ENCODE measurements around the gene HSPA12B. TPM values are rescaled to one million over a fixed set of nuclear protein-coding genes. Genes with fewer than 3 reads are reported as not detected.
A peak's percentile ranks its signal among the peaks of the same experiment; 100 is the strongest.

HSPA12B gene
- total RNA-seq, 2 experiments from 2014 or later: 0.08 TPM; not detected in 1

DNA sequence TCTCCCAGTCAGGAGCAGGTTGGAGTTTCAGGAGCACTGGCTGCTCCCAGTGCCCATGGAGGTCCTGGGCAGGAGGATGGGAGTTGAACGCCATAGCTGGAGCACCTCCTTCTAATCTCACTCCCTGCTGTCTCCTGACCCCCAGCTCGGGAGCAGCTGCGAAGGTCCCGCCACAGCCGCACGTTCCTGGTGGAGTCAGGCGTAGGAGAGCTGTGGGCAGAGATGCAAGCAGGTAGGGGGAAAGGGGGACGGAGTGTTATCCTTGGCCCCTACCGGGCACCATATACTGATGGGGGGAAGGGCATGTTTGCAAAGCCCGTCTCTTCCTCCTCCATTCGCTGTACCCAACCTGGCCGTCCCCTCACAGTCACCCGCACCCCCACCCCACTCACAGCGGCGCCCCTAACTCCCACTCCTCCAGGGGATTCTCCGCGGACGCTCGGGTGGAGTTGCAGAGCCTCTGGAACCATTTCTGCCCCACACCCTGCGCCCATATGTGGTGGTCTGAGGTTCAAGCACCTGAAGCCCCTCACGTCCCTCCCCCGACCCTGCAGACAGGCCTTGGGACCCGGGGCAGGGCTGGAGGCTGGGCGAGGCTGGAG is 16.7 kb downstream of the HSPA12B start:
- Histone ChIP-seq H3K27me3 (ENCODE audit: control insufficient read depth in 1 of 2, insufficient read depth in 2 of 2, low read length in 2 of 2) (peaks cover 3 to 19% of the 10 kb centered on the region in 2 experiments), H3K9me3 (ENCODE audit: control insufficient read depth in 1 of 2, insufficient read depth in 1 of 2, low read length in 2 of 2) (no peaks in the 10 kb centered on the region), H3K36me3 (ENCODE audit: insufficient read depth, low read length) (no peaks in the 10 kb centered on the region), H3K4me3 (ENCODE audit: low read length) (no peak overlapping the region), H3K4me1 (ENCODE audit: insufficient read depth, low read length) (peaks cover 23% of the 10 kb centered on the region), H3K27ac (ENCODE audit: low read depth in 1 of 2, low read length in 2 of 2) (no peak overlapping the region)
- peaks cover 25% of the 10 kb centered on the region for H3K4me1 Mint-ChIP-seq (ENCODE audit: low read depth)
- ChIA-PET POLR2A (no interaction called here), CTCF (no interaction called here)
- ATAC-seq (ENCODE audit: poor library complexity): no peak
- H3K27me3 Mint-ChIP-seq: peaks cover 6% of the 10 kb centered on the region
- H3K36me3 Mint-ChIP-seq (ENCODE audit: low read depth): peaks cover 3% of the 10 kb centered on the region
- no peak overlapping the region for H3K4me3 Mint-ChIP-seq
- no peak overlapping the region for H3K27ac Mint-ChIP-seq
- TF ChIP-seq, protein P1, sequence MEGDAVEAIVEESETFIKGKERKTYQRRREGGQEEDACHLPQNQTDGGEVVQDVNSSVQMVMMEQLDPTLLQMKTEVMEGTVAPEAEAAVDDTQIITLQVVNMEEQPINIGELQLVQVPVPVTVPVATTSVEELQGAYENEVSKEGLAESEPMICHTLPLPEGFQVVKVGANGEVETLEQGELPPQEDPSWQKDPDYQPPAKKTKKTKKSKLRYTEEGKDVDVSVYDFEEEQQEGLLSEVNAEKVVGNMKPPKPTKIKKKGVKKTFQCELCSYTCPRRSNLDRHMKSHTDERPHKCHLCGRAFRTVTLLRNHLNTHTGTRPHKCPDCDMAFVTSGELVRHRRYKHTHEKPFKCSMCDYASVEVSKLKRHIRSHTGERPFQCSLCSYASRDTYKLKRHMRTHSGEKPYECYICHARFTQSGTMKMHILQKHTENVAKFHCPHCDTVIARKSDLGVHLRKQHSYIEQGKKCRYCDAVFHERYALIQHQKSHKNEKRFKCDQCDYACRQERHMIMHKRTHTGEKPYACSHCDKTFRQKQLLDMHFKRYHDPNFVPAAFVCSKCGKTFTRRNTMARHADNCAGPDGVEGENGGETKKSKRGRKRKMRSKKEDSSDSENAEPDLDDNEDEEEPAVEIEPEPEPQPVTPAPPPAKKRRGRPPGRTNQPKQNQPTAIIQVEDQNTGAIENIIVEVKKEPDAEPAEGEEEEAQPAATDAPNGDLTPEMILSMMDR (IDR thresholded peaks at IDR 0.05): no peak
- intact Hi-C loops (cut with DNase I, micrococcal nuclease): no loop called here
- no peak for DNase-seq
- H3K9me3 Mint-ChIP-seq: no peaks in the 10 kb centered on the region

DNA sequence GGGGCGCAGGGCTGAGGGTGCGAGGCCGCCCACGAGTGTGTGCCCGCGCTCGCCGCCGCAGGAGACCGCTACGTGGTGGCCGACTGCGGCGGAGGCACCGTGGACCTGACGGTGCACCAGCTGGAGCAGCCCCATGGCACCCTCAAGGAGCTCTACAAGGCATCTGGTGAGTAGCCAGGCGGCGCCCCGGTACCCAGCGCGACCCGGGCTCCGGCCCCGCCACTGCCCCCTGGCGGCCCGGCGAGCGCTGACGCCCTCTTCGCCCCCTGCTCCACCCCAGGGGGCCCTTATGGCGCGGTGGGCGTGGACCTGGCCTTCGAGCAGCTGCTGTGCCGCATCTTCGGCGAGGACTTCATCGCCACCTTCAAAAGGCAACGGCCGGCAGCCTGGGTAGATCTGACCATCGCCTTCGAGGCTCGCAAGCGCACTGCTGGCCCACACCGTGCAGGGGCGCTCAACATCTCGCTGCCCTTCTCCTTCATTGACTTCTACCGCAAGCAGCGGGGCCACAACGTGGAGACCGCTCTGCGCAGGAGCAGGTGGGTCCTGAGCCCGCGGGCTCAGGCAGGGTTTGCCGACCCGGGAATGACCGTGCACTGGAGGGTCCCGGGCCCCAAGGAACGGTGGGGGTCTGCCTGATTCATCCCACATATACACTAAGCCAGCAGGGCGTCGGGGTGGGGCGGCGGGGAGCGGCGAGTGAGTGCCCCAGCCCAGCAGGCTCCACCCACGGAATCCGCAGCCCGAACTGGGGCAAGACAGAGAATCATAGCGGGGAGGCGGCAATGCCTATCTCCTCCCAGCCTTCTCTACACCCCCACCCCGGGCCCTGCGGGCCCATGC is 17.4 kb downstream of the HSPA12B start:
- intact Hi-C loops (cut with DNase I, micrococcal nuclease): loop anchor here in 1 of 2 experiments (5.0 kb wide), 1 partner anchor 267 kb away; the partner anchor contains the start of gene RNF24
- peak in 7 of 14 experiments; percentile 14 to 59 (median 27) for DNase-seq
- Histone ChIP-seq H3K4me3 (ENCODE audit: low read length) (no peak overlapping the region), H3K9me3 (ENCODE audit: control insufficient read depth in 1 of 2, insufficient read depth in 1 of 2, low read length in 2 of 2) (no peaks in the 10 kb centered on the region), H3K27me3 (ENCODE audit: control insufficient read depth in 1 of 2, insufficient read depth in 2 of 2, low read length in 2 of 2) (peaks cover 3 to 19% of the 10 kb centered on the region in 2 experiments), H3K27ac (ENCODE audit: low read depth in 1 of 2, low read length in 2 of 2) (no peak overlapping the region), H3K4me1 (ENCODE audit: insufficient read depth, low read length) (peaks cover 19% of the 10 kb centered on the region), H3K36me3 (ENCODE audit: insufficient read depth, low read length) (peaks cover 1% of the 10 kb centered on the region)
- Mint-ChIP-seq H3K36me3 (ENCODE audit: low read depth) (peaks cover 7% of the 10 kb centered on the region), H3K27me3 (peaks cover 6% of the 10 kb centered on the region), H3K4me3 (no peak overlapping the region), H3K9me3 (no peaks in the 10 kb centered on the region), H3K27ac (no peak overlapping the region), H3K4me1 (ENCODE audit: low read depth) (peaks cover 19% of the 10 kb centered on the region)
- TF ChIP-seq, protein P1 (IDR thresholded peaks at IDR 0.05): peak; percentile 30
- POLR2A ChIA-PET: no interaction called here
- CTCF ChIA-PET: interaction anchor here (3.5 kb wide), 1 partner anchor 18 kb away, joined by 25 read pairs; the partner anchor contains the start of gene ADISSP
- ATAC-seq (ENCODE audit: poor library complexity): no peak

- Mint-ChIP-seq H3K9me3 (no peaks in the 10 kb centered on the region), H3K4me1 (ENCODE audit: low read depth) (peaks cover 14% of the 10 kb centered on the region), H3K27ac (no peak overlapping the region), H3K4me3 (peak overlapping the region; percentile 74), H3K27me3 (peaks cover 6% of the 10 kb centered on the region), H3K36me3 (ENCODE audit: low read depth) (peaks cover 13% of the 10 kb centered on the region)
- ATAC-seq (ENCODE audit: poor library complexity): no peak
- POLR2A ChIA-PET: interaction anchor here (1.0 to 1.7 kb wide), 2 partner anchors 16 to 60 kb away, joined by 3 to 8 read pairs; partner anchors contain the start of gene ADISSP
- TF ChIP-seq, protein P1 (IDR thresholded peaks at IDR 0.05): no peak
- no peak overlapping the region for H3K4me3 ChIP-seq (ENCODE audit: low read length)
- peaks cover 13% of the 10 kb centered on the region for H3K4me1 ChIP-seq (ENCODE audit: insufficient read depth, low read length)
- H3K9me3 ChIP-seq (ENCODE audit: control insufficient read depth in 1 of 2, insufficient read depth in 1 of 2, low read length in 2 of 2): no peaks in the 10 kb centered on the region
- H3K27ac ChIP-seq (ENCODE audit: low read depth in 1 of 2, low read length in 2 of 2): no peak overlapping the region
- H3K27me3 ChIP-seq (ENCODE audit: control insufficient read depth in 1 of 2, insufficient read depth in 2 of 2, low read length in 2 of 2): peaks cover 0 to 14% of the 10 kb centered on the region in 2 experiments
- CTCF ChIA-PET: interaction anchor here (3.5 kb wide), 1 partner anchor 17 kb away, joined by 25 read pairs; the partner anchor contains the start of gene ADISSP
- DNase-seq: no peak
- H3K36me3 ChIP-seq (ENCODE audit: insufficient read depth, low read length): peaks cover 6% of the 10 kb centered on the region
- intact Hi-C loops (cut with DNase I, micrococcal nuclease): loop anchor here in 1 of 2 experiments (5.0 kb wide), 1 partner anchor 266 kb away; the partner anchor contains the start of gene RNF24
Measured at GRCh38 chr20:3751305-3751674, 18.8 kb downstream of the HSPA12B start.
